Right lobe of liver (tissue), 4 donors: ENCODE data around the gene CIROP.

Source experiments
- POLR2A ChIP-seq: fragments of 450-650 bp; IDR thresholded peaks from one replicate; pipeline ENCODE4 v1.6.1; 2017; ENCODE audit warnings: antibody characterized with exemption, mild to moderate bottlenecking
- TF ChIP-seq, protein P1 (sequence below), 4 donors: fragments of 200-600 bp in 3 of 4; fragments of 450-650 bp in 1 of 4; IDR thresholded peaks; one replicate each; pipeline versions ENCODE4 v1.5.1 to v1.8.0; 2016 to 2022; ENCODE audit warnings: antibody characterized with exemption in 4 of 4, mild to moderate bottlenecking in 2 of 4
- donor health status: DM: no; HTN: no; CAD: no.
- donor health status: DM: no; HTN: no; CAD: no.
- donor health status: DM: no; HTN: yes; CAD: no.

DNA sequence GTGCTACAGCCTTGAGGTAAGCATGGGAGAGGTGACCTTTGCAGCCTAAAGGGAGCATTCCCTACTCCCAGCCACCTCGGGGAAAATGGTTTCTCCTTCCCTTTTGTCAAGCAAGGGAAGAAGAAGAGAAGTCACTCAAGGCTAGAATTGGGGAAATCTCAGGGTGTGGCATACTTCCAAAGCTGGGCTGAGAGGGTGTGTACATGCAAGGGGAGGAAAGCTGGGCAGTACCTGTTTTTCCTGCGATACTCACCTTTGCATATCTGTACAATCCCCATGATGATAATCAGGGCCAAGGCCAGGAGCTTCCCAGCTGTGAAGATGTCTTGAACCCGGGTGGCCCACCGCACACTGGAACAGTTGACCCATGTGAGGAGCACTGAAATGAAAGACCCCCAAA, 38.0 kb upstream of the CIROP start:
- TF ChIP-seq, protein P1, sequence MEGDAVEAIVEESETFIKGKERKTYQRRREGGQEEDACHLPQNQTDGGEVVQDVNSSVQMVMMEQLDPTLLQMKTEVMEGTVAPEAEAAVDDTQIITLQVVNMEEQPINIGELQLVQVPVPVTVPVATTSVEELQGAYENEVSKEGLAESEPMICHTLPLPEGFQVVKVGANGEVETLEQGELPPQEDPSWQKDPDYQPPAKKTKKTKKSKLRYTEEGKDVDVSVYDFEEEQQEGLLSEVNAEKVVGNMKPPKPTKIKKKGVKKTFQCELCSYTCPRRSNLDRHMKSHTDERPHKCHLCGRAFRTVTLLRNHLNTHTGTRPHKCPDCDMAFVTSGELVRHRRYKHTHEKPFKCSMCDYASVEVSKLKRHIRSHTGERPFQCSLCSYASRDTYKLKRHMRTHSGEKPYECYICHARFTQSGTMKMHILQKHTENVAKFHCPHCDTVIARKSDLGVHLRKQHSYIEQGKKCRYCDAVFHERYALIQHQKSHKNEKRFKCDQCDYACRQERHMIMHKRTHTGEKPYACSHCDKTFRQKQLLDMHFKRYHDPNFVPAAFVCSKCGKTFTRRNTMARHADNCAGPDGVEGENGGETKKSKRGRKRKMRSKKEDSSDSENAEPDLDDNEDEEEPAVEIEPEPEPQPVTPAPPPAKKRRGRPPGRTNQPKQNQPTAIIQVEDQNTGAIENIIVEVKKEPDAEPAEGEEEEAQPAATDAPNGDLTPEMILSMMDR (IDR thresholded peaks at IDR 0.05), result no peak
- no peak for TF ChIP-seq POLR2A
